Vagina (tissue), 2 donors: ENCODE measurements around the gene TMEM59L. TPM values are rescaled to one million over a fixed set of nuclear protein-coding genes. Genes with fewer than 3 reads are reported as not detected.

Experiments used
- DNase-seq, 2 donors: peaks; one replicate each; pipeline ENCODE4 v3.0.0-alpha.2; 2017; ENCODE audit errors: extremely low spot score in 2 of 2
- H3K27ac ChIP-seq: fragments of 200-600 bp; sonication (generic); one replicate; pipeline ENCODE4 v1.5.1; 2019
- H3K27me3 ChIP-seq: fragments of 200-600 bp; sonication (generic); one replicate; pipeline ENCODE4 v1.5.1; 2019
- H3K36me3 ChIP-seq, 2 donors: fragments of 200-600 bp; sonication (generic); one replicate each; pipeline ENCODE4 v1.5.1; 2017 to 2019
- H3K4me1 ChIP-seq: fragments of 200-600 bp; sonication (generic); one replicate; pipeline ENCODE4 v1.5.1; 2019
- H3K4me3 ChIP-seq, 2 donors: fragments of 200-600 bp; sonication (generic); 1 replicate in 1 of 2; 2 replicates in 1 of 2; pipeline ENCODE4 v1.5.1; 2016 to 2019
- H3K9me3 ChIP-seq: fragments of 200-600 bp; sonication (generic); one replicate; pipeline ENCODE4 v1.5.1; 2019
- POLR2A ChIP-seq, 2 donors: fragments of 450-650 bp; IDR thresholded peaks; one replicate each; pipeline ENCODE4 v1.6.1; 2017; ENCODE audit warnings: antibody characterized with exemption in 2 of 2, mild to moderate bottlenecking in 2 of 2, moderate library complexity in 2 of 2
- POLR2AphosphoS5 ChIP-seq, 2 donors: sonication (generic); formaldehyde crosslinking; IDR thresholded peaks; one replicate each; pipeline ENCODE4 v1.9.0; 2017; ENCODE audit warnings: antibody characterized with exemption in 2 of 2, mild to moderate bottlenecking in 2 of 2, low read depth in 1 of 2; ENCODE audit not compliant: insufficient read depth in 1 of 2
- intact Hi-C: fragments of 100-400 bp; cut with DNase I; formaldehyde crosslinking; loops from one replicate; pipeline ENCODE4 v1.15.1; 2023
- total RNA-seq: library from RNA; depleted of rRNA; stranded (reverse); fragments of >200 nt; gene quantifications from one replicate; pipeline ENCODE4 v1.2.3, GENCODE V29; 2016
- TF ChIP-seq, protein P1 (sequence below), 3 experiments: fragments of 450-650 bp in 2 of 3; fragments of 200-600 bp in 1 of 3; sonication (generic) in 1 of 3; IDR thresholded peaks; one replicate each; pipeline ENCODE4 v1.5.1; 2017 to 2019; ENCODE audit warnings: antibody characterized with exemption in 3 of 3, mild to moderate bottlenecking in 2 of 3, moderate library complexity in 2 of 3

Gene TMEM59L
- total RNA-seq, 1 donor from 2014 or later, result 4.2 TPM

DNA sequence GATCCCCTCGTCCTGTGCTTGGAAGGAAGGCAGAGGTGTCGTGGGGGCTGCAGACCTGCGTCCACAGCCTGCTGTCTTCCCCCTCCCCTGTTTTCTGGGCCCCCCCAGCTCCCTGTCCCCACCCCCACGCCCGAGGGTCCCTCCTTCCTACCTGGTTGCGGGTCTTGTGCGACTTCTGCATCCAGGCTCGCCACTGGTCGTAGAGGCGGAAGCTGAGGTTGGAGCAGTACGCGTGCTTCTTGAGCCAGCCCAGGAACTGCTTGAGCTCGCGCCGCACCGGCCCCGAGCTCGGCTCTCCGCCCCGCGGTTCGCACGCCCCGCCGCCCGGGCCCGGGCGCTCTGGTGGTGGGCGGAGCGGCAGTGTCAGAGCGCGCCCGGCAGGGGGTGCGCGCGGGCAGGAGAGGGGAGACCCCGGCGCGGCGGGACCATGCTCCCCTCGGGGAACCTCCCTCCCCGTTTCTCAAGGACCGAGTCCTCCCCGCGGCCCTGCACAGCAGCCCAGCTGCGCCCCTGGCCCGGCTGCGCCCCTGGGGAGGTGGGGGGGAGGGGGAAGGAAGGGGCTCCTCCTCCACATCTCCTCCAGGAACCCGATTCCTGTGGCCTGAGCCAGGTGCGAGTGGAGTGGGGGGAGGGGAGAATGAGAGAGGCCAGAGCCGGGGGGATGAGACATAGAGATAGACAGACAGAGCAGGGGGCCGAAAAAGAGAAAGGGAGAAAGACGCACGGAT, 18.4 kb upstream of the TMEM59L start:
- TF ChIP-seq POLR2A (IDR thresholded peaks at IDR 0.05), result no peak
- no peak for TF ChIP-seq POLR2AphosphoS5 (IDR thresholded peaks at IDR 0.05; ENCODE audit: insufficient read depth in 1 of 2, low read depth in 1 of 2)
- TF ChIP-seq, protein P1, sequence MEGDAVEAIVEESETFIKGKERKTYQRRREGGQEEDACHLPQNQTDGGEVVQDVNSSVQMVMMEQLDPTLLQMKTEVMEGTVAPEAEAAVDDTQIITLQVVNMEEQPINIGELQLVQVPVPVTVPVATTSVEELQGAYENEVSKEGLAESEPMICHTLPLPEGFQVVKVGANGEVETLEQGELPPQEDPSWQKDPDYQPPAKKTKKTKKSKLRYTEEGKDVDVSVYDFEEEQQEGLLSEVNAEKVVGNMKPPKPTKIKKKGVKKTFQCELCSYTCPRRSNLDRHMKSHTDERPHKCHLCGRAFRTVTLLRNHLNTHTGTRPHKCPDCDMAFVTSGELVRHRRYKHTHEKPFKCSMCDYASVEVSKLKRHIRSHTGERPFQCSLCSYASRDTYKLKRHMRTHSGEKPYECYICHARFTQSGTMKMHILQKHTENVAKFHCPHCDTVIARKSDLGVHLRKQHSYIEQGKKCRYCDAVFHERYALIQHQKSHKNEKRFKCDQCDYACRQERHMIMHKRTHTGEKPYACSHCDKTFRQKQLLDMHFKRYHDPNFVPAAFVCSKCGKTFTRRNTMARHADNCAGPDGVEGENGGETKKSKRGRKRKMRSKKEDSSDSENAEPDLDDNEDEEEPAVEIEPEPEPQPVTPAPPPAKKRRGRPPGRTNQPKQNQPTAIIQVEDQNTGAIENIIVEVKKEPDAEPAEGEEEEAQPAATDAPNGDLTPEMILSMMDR (IDR thresholded peaks at IDR 0.05), result peak; percentile 69 to 93 (median 82)
- peaks cover 41% of the 10 kb centered on the region for H3K4me1 ChIP-seq
- peak overlapping the region; percentile 29 to 51 for H3K4me3 ChIP-seq
- H3K9me3 ChIP-seq, result no peaks in the 10 kb centered on the region
- H3K27ac ChIP-seq, result peak overlapping the region; percentile 46
- DNase-seq, result no peak
- intact Hi-C loops, result loop anchor here (5.0 to 10.0 kb wide), 3 partner anchors 81 to 258 kb away; no protein-coding TSS in a partner anchor
- no peaks in the 10 kb centered on the region for H3K27me3 ChIP-seq
- peaks cover 0 to 8% of the 10 kb centered on the region in 2 donors for H3K36me3 ChIP-seq

DNA sequence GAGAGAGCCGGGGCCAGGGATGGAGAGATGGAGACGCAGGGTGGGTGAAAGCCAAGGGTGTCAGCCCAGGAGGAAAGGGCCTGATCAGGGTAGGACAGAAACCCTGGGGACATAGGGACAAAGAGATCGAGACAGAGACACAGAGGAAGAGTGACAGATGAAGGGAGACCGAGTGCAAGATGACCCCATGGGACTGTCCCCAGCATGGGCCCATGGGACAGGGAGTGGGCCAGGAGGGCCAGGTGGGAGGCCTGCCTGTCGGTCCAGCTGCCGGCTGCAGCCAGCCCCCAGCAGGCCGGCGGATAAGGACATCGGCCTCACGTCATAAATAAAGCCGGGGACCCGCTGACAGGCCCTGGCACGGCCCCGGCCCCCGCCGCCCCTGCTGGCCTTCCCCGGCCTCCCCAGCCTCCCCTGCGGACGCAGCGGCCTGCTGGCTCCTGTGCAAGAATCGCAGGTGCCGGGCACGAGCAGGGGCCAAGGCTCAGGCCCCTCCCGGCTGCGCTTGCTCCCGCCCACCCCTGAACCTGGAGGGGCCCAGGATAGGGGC, 17.8 kb upstream of the TMEM59L start:
- H3K27ac ChIP-seq, result no peak overlapping the region
- peaks cover 35% of the 10 kb centered on the region for H3K4me1 ChIP-seq

GRCh38 chr19:18595475-18595874, 17.2 kb upstream of the TMEM59L start:
- TF ChIP-seq POLR2AphosphoS5 (IDR thresholded peaks at IDR 0.05; ENCODE audit: insufficient read depth in 1 of 2, low read depth in 1 of 2), result no peak
- TF ChIP-seq, protein P1 (IDR thresholded peaks at IDR 0.05), result no peak
- TF ChIP-seq POLR2A (IDR thresholded peaks at IDR 0.05), result no peak
- intact Hi-C loops, result loop anchor here (10.0 kb wide), 1 partner anchor 79 kb away; no protein-coding TSS in a partner anchor
- no peak overlapping the region for H3K4me3 ChIP-seq
- peaks cover 0 to 7% of the 10 kb centered on the region in 2 donors for H3K36me3 ChIP-seq
- no peak overlapping the region for H3K27ac ChIP-seq
- H3K27me3 ChIP-seq, result no peaks in the 10 kb centered on the region
- DNase-seq, result no peak
- no peaks in the 10 kb centered on the region for H3K9me3 ChIP-seq
- H3K4me1 ChIP-seq, result peaks cover 29% of the 10 kb centered on the region

More for the DNA sequence above, 17.8 kb upstream of the TMEM59L start:
- DNase-seq, result no peak
- intact Hi-C loops, result loop anchor here (5.0 to 10.0 kb wide), 3 partner anchors 80 to 257 kb away; no protein-coding TSS in a partner anchor
- H3K27me3 ChIP-seq, result no peaks in the 10 kb centered on the region
- H3K4me3 ChIP-seq, result peak overlapping the region; percentile 29 to 51
- TF ChIP-seq POLR2A (IDR thresholded peaks at IDR 0.05), result no peak
- TF ChIP-seq POLR2AphosphoS5 (IDR thresholded peaks at IDR 0.05; ENCODE audit: insufficient read depth in 1 of 2, low read depth in 1 of 2), result no peak
- TF ChIP-seq, protein P1 (IDR thresholded peaks at IDR 0.05), result no peak
- peaks cover 0 to 8% of the 10 kb centered on the region in 2 donors for H3K36me3 ChIP-seq
- no peaks in the 10 kb centered on the region for H3K9me3 ChIP-seq

DNA sequence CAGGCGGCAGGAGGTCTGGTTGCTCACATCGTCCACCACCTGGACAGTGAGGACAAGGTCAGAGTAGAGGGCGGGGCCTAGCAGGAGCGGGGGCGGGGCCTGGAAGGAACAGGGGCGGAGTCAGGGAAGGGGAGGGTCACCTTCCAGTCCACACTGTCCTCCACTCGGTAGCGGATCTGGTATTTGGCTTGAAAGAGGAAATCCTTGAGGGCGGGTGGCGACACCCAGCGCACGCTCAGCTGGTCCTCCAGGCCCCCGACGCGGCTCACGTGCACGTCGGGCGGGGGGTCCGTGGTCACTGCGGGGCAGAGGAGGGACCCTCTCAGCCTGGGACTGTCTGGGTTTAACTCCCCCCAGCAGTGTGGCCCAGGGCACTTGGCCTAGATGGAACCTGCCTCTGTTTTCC, 15.9 kb upstream of the TMEM59L start:
- H3K4me1 ChIP-seq, result peaks cover 24% of the 10 kb centered on the region
- intact Hi-C loops, result loop anchor here (10.0 kb wide), 1 partner anchor 78 kb away; no protein-coding TSS in a partner anchor
- TF ChIP-seq POLR2AphosphoS5 (IDR thresholded peaks at IDR 0.05; ENCODE audit: insufficient read depth in 1 of 2, low read depth in 1 of 2), result no peak
- no peak for TF ChIP-seq POLR2A (IDR thresholded peaks at IDR 0.05)
- TF ChIP-seq, protein P1 (IDR thresholded peaks at IDR 0.05), result no peak
- no peaks in the 10 kb centered on the region for H3K27me3 ChIP-seq
- no peak overlapping the region for H3K27ac ChIP-seq
- no peak for DNase-seq
- no peaks in the 10 kb centered on the region for H3K9me3 ChIP-seq
- H3K36me3 ChIP-seq, result no peaks in the 10 kb centered on the region
- no peak overlapping the region for H3K4me3 ChIP-seq
